Measurements from ENCODE around the gene RBM19.

Gene RBM19

DNA sequence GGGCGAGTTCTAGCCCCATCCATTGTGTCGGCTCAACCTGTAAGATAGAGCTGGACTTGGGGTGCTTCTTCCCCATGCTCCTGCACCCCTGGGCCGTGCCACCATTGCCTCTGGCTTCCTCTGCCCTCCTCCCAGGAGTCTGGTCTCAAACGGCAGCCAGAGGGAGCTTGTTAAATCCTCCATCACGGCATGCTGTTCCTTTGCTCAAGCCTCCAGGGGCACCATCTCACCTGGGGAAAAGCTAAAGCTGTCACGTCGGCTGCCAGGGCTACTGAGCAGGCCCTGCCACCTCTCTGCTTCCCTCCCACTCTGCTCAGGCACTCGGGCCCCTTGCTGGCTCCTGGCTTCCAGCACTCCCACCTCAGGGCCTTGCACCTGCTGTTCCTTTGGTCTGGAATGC lies 140.4 kb downstream of the RBM19 start:
- no peaks in the 10 kb centered on the region for H3F3A ChIP-seq (ENCODE audit: insufficient read depth, low read length)
- H3K36me3 ChIP-seq (replicated peaks; ENCODE audit: insufficient read depth, low read length): no peaks in the 10 kb centered on the region
- no peaks in the 10 kb centered on the region for H3K9me2 ChIP-seq (replicated peaks; ENCODE audit: insufficient read depth, low read length)
- no peaks in the 10 kb centered on the region for H3K9me3 ChIP-seq (replicated peaks; ENCODE audit: insufficient read depth, low read length)
- no peaks in the 10 kb centered on the region for H3K27me3 ChIP-seq (replicated peaks; ENCODE audit: insufficient read depth, low read length)
- H2AFZ ChIP-seq (ENCODE audit: low read length): no peak overlapping the region
- H3K27ac ChIP-seq (ENCODE audit: low read length): no peak overlapping the region
- TF ChIP-seq EZH2phosphoT487 (IDR thresholded peaks at IDR 0.05; ENCODE audit: low read length) (no peak), EZH2 (optimal IDR thresholded peaks at IDR 0.05; ENCODE audit: low read depth, low read length) (no peak)
- TF ChIP-seq, protein P1, sequence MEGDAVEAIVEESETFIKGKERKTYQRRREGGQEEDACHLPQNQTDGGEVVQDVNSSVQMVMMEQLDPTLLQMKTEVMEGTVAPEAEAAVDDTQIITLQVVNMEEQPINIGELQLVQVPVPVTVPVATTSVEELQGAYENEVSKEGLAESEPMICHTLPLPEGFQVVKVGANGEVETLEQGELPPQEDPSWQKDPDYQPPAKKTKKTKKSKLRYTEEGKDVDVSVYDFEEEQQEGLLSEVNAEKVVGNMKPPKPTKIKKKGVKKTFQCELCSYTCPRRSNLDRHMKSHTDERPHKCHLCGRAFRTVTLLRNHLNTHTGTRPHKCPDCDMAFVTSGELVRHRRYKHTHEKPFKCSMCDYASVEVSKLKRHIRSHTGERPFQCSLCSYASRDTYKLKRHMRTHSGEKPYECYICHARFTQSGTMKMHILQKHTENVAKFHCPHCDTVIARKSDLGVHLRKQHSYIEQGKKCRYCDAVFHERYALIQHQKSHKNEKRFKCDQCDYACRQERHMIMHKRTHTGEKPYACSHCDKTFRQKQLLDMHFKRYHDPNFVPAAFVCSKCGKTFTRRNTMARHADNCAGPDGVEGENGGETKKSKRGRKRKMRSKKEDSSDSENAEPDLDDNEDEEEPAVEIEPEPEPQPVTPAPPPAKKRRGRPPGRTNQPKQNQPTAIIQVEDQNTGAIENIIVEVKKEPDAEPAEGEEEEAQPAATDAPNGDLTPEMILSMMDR (IDR thresholded peaks at IDR 0.05; ENCODE audit: low read length): no peak
- H3K9ac ChIP-seq (ENCODE audit: low read length): no peak overlapping the region
- no peaks in the 10 kb centered on the region for H4K20me1 ChIP-seq (ENCODE audit: insufficient read depth, low read length)
- DNase-seq: no peak
- H3K79me2 ChIP-seq (ENCODE audit: low read length): no peaks in the 10 kb centered on the region
- no peak overlapping the region for H3K4me2 ChIP-seq (ENCODE audit: low read depth, low read length)
- no peaks in the 10 kb centered on the region for H3K4me1 ChIP-seq (ENCODE audit: low read length)
- no peak overlapping the region for H3K4me3 ChIP-seq (ENCODE audit: low read length)

GRCh38 chr12:113823816-113824215 lies 142.3 kb downstream of the RBM19 start:
- H3K4me3 ChIP-seq (ENCODE audit: low read length): no peak overlapping the region
- no peaks in the 10 kb centered on the region for H3K79me2 ChIP-seq (ENCODE audit: low read length)
- H3K27me3 ChIP-seq (replicated peaks; ENCODE audit: insufficient read depth, low read length): no peaks in the 10 kb centered on the region
- H3K9me2 ChIP-seq (replicated peaks; ENCODE audit: insufficient read depth, low read length): no peaks in the 10 kb centered on the region
- no peaks in the 10 kb centered on the region for H3F3A ChIP-seq (ENCODE audit: insufficient read depth, low read length)
- H4K20me1 ChIP-seq (ENCODE audit: insufficient read depth, low read length): no peaks in the 10 kb centered on the region
- H3K36me3 ChIP-seq (replicated peaks; ENCODE audit: insufficient read depth, low read length): no peaks in the 10 kb centered on the region
- H3K4me1 ChIP-seq (ENCODE audit: low read length): no peaks in the 10 kb centered on the region
- TF ChIP-seq, protein P1 (IDR thresholded peaks at IDR 0.05; ENCODE audit: low read length): no peak
- no peak for TF ChIP-seq EZH2 (optimal IDR thresholded peaks at IDR 0.05; ENCODE audit: low read depth, low read length)
- no peak for TF ChIP-seq EZH2phosphoT487 (IDR thresholded peaks at IDR 0.05; ENCODE audit: low read length)
- H3K4me2 ChIP-seq (ENCODE audit: low read depth, low read length): no peak overlapping the region
- no peak overlapping the region for H3K9ac ChIP-seq (ENCODE audit: low read length)
- DNase-seq: no peak
- no peaks in the 10 kb centered on the region for H3K9me3 ChIP-seq (replicated peaks; ENCODE audit: insufficient read depth, low read length)
- no peak overlapping the region for H2AFZ ChIP-seq (ENCODE audit: low read length)
- H3K27ac ChIP-seq (ENCODE audit: low read length): no peak overlapping the region

DNA sequence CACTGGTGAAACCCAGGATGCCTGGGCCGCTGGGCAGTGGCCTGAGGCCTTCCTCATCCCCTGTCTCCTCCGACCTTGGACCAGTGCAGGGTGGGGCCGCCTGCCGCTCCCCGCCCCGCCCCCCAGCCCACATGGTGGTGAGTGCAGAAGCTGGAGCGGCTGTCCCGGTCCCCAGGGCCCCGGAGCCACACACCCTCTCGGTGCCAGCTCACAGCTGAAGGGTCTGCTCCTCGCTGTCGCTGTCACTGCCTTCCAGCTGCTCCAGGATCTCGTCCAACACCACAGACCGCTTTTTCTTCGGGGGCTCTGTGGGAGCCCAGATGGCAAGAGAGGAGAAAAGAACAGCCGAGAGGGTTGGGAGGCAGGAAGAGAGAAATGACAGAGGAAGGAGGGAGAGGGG lies 143.1 kb downstream of the RBM19 start:
- H3K9ac ChIP-seq (ENCODE audit: low read length): no peak overlapping the region
- no peaks in the 10 kb centered on the region for H3K4me1 ChIP-seq (ENCODE audit: low read length)
- H3K9me3 ChIP-seq (replicated peaks; ENCODE audit: insufficient read depth, low read length): no peaks in the 10 kb centered on the region
- H3K27me3 ChIP-seq (replicated peaks; ENCODE audit: insufficient read depth, low read length): no peaks in the 10 kb centered on the region
- DNase-seq: no peak
- no peaks in the 10 kb centered on the region for H3F3A ChIP-seq (ENCODE audit: insufficient read depth, low read length)
- H4K20me1 ChIP-seq (ENCODE audit: insufficient read depth, low read length): no peaks in the 10 kb centered on the region
- no peak overlapping the region for H3K4me2 ChIP-seq (ENCODE audit: low read depth, low read length)
- no peak overlapping the region for H3K4me3 ChIP-seq (ENCODE audit: low read length)
- H3K36me3 ChIP-seq (replicated peaks; ENCODE audit: insufficient read depth, low read length): no peaks in the 10 kb centered on the region
- H3K9me2 ChIP-seq (replicated peaks; ENCODE audit: insufficient read depth, low read length): no peaks in the 10 kb centered on the region
- TF ChIP-seq EZH2 (optimal IDR thresholded peaks at IDR 0.05; ENCODE audit: low read depth, low read length) (no peak), EZH2phosphoT487 (IDR thresholded peaks at IDR 0.05; ENCODE audit: low read length) (no peak)
- TF ChIP-seq, protein P1 (IDR thresholded peaks at IDR 0.05; ENCODE audit: low read length): no peak
- H3K27ac ChIP-seq (ENCODE audit: low read length): no peak overlapping the region
- no peak overlapping the region for H2AFZ ChIP-seq (ENCODE audit: low read length)
- no peaks in the 10 kb centered on the region for H3K79me2 ChIP-seq (ENCODE audit: low read length)
